Fibroblast of pulmonary artery (primary cell): ENCODE results near the gene IL20RB.
"Not testable (repeated sequence)": the region's sequence is repeated elsewhere in the genome, so short reads cannot be mapped to it uniquely, and the experiment has no call there.

Experiments used
- DNase-seq: peaks from one replicate; pipeline ENCODE4 v3.0.0-alpha.2; 2010; ENCODE audit warnings: low read depth
- H3K4me3 ChIP-seq: replicated peaks from 2 replicates; pipeline ENCODE4 v1.5.1; 2011; ENCODE audit warnings: low read depth, mild to moderate bottlenecking, control low read depth, low read length, moderate library complexity
- CTCF ChIP-seq: IDR thresholded peaks from 2 replicates; pipeline ENCODE4 v1.5.1; 2011; ENCODE audit warnings: mild to moderate bottlenecking, control low read depth, low read length, inconsistent platforms; ENCODE audit errors: missing control alignments

The IL20RB gene

GRCh38 chr3:136960838-136961836 lies 3.4 kb downstream of the IL20RB start:
- DNase-seq: no peak
- TF ChIP-seq CTCF: no peak
- H3K4me3 ChIP-seq: no peak overlapping the region

- TF ChIP-seq CTCF: no peak
- DNase-seq: no peak
- H3K4me3 ChIP-seq: no peak overlapping the region
These were observed 5.1 kb downstream of the IL20RB start for GRCh38 chr3:136962927-136963326.

- H3K4me3 ChIP-seq, DNase-seq: not testable (repeated sequence)
These were observed 11.8 kb downstream of the IL20RB start for GRCh38 chr3:136969539-136969938.

GRCh38 chr3:136973352-136973751 lies 15.6 kb downstream of the IL20RB start:
- H3K4me3 ChIP-seq: no peak overlapping the region
- DNase-seq: no peak
- TF ChIP-seq CTCF: no peak

- no peak for DNase-seq
- no peak overlapping the region for H3K4me3 ChIP-seq
- TF ChIP-seq CTCF: no peak
These were observed 16.9 kb downstream of the IL20RB start for GRCh38 chr3:136974670-136975069.

- no peak for DNase-seq
- TF ChIP-seq CTCF: no peak
- H3K4me3 ChIP-seq: no peak overlapping the region
These were observed 21.4 kb downstream of the IL20RB start for GRCh38 chr3:136979204-136979603.

- no peak for TF ChIP-seq CTCF
- no peak overlapping the region for H3K4me3 ChIP-seq
- peak; percentile 18 for DNase-seq
These were observed 21.9 kb downstream of the IL20RB start for GRCh38 chr3:136979684-136980083.
